Activated naive CD8-positive, alpha-beta T cell treated with anti-CD3 and anti-CD28 coated beads, Interleukin-2, amount 10 ng/mL, durations not matched to agents 7 days and 5 days (primary cell): ENCODE results near the gene CEP126. TPM values are rescaled to one million over a fixed set of nuclear protein-coding genes. Genes with fewer than 3 reads are reported as not detected.
"Not testable (repeated sequence)": the region's sequence is repeated elsewhere in the genome, so short reads cannot be mapped to it uniquely, and the experiment has no call there.

Experiments
- ATAC-seq: fragments of 150-1000 bp; cut with Tn5 transposase; one replicate; pipeline ENCODE4 v1.10.0; 2021; ENCODE audit warnings: low read depth, moderate library complexity
- POLR2A ChIA-PET: fragments of 350-600 bp; sonication (Branson Sonifier 250); formaldehyde crosslinking; loops from one replicate; lab custom pipeline; 2021; ENCODE audit warnings: antibody characterized with exemption; lab: Charles Lee
- DNase-seq: peaks from one replicate; pipeline ENCODE4 v3.0.0; 2021
- H3K27ac Mint-ChIP-seq: one replicate; pipeline ENCODE4 v1.8.0; 2022; ENCODE audit warnings: mild to moderate bottlenecking, mixed read lengths
- H3K27me3 Mint-ChIP-seq: one replicate; pipeline ENCODE4 v1.8.0; 2022; ENCODE audit warnings: mild to moderate bottlenecking, moderate library complexity, mixed read lengths
- H3K36me3 Mint-ChIP-seq: one replicate; pipeline ENCODE4 v1.8.0; 2021; ENCODE audit warnings: mild to moderate bottlenecking, mixed read lengths
- H3K4me1 Mint-ChIP-seq: one replicate; pipeline ENCODE4 v1.8.0; 2021; ENCODE audit warnings: mixed read lengths
- H3K4me3 Mint-ChIP-seq: one replicate; pipeline ENCODE4 v1.8.0; 2022; ENCODE audit warnings: mild to moderate bottlenecking, moderate library complexity, mixed read lengths
- H3K9me3 Mint-ChIP-seq: one replicate; pipeline ENCODE4 v1.8.0; 2021; ENCODE audit warnings: mixed read lengths
- total RNA-seq, 2 experiments: library from RNA; stranded (reverse); gene quantifications; one replicate each; pipeline ENCODE4 v1.2.3, GENCODE V29; 2021

CEP126 gene
- total RNA-seq, 2 experiments from 2014 or later, result 1.5 to 2.1 TPM

DNA sequence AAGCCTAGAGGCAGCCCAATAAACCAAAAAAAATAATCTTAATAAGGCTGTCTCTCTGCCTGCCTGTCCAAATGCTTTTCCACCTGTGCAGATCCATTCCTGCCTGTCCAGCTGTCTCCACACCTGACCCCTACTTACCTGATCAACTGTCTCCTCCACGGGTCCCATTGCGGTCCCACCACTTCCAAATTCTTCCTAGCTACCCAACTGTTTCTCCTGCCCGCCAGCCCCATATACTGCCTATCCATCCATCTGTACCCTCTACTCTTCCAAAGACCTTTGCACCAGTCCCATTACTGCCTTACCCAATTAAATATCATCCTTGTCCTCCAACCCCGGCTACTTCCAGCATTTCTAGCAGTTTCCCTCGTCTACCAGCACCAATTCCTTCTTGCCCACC lies 40.9 kb downstream of the CEP126 start:
- H3K27me3 Mint-ChIP-seq, result no peaks in the 10 kb centered on the region

DNA sequence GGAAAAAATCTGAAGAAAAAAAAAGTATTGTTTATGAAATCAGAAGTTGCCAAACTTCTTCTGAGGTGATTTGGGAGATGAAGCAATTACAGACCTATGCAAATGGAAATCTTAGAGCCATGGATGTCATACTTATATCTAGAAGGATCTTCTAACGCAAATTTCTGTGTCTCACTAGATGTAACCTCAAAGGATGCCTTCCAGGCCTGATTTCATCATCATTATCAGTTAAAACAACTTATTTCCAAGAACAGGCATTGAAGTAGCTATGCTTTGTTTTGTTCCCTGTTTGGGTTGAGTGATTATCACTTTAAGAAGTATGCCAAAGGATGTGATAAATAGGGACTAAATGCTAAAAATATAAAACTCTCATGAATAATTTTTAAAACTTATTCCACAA lies 45.4 kb downstream of the CEP126 start:
- no peak for ATAC-seq
- Mint-ChIP-seq H3K9me3 (no peaks in the 10 kb centered on the region), H3K27ac (no peak overlapping the region), H3K27me3 (no peaks in the 10 kb centered on the region), H3K4me3 (no peak overlapping the region), H3K4me1 (no peaks in the 10 kb centered on the region), H3K36me3 (no peaks in the 10 kb centered on the region)
- no peak for DNase-seq
- POLR2A ChIA-PET, result no interaction called here

More for the DNA sequence above, 40.9 kb downstream of the CEP126 start:
- POLR2A ChIA-PET, result no interaction called here
- Mint-ChIP-seq H3K4me1 (no peaks in the 10 kb centered on the region), H3K9me3 (no peaks in the 10 kb centered on the region), H3K27ac (no peak overlapping the region), H3K4me3 (no peak overlapping the region), H3K36me3 (no peaks in the 10 kb centered on the region)
- DNase-seq (no peak), ATAC-seq (no peak)

DNA sequence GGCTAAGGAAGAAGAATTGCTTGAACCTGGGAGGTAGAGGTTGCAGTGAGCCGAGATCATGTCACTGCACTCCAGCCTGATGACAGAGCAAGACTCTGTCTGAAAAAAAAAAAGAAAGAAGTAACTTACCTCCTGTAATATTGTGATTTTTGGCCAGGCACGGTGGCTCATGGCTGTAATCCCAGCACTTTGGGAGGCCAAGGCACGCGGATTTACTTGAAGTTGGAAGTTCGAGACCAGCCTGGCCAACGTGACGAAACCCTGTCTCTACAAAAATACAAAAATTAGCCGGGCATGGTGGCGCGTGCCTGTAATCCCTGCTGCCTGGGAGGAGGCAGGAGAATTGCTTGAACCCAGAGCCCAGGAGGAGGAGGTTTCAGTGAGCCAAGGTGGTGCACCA lies 49.4 kb downstream of the CEP126 start:
- H3K4me1 Mint-ChIP-seq, H3K4me3 Mint-ChIP-seq, H3K9me3 Mint-ChIP-seq, H3K27me3 Mint-ChIP-seq, H3K36me3 Mint-ChIP-seq, H3K27ac Mint-ChIP-seq, ATAC-seq, DNase-seq, POLR2A ChIA-PET: not testable (repeated sequence)

DNA sequence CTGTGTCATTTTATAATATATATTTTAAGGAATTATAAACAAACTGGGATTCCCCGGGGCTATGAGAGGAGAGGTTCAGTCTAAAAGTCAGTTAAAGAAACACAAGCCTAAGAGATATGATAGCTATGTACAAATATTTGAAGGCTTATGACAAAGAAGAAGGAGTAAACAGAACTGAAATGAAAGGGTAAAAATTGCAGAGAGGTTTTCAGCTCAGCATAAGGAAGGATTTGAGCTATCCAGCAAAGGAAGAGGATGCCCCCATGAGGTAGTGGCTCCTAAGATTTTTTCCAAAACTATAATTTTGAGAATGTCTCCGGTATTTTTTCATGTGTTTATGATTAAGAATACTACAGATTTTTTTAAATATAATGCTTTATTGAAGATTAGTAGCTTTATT lies 59.4 kb downstream of the CEP126 start:
- ATAC-seq (no peak), DNase-seq (no peak)
- Mint-ChIP-seq H3K27ac (no peak overlapping the region), H3K36me3 (no peaks in the 10 kb centered on the region), H3K4me1 (no peaks in the 10 kb centered on the region), H3K4me3 (no peak overlapping the region), H3K27me3 (no peaks in the 10 kb centered on the region), H3K9me3 (no peaks in the 10 kb centered on the region)
- POLR2A ChIA-PET, result no interaction called here

DNA sequence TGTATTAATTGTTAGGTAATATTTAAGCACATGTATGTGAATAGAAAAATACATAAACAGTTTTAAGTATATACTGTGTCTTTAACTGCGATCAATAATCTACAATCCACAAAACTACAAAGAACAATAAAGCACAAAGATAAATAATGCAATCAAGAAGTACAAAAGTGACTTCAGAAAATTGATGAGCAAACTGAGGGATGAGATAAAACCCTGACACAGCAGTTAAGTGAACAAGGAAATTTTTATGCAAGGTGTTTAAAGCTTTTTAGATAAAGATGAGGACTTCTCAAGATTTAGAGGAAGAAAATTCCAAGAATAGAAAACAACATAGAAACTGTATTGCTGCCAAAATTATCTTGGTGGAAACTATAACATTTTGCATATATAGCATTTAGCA lies 60.0 kb downstream of the CEP126 start:
- no peak overlapping the region for H3K4me3 Mint-ChIP-seq
- DNase-seq, result no peak
- no peak for ATAC-seq
- no peak overlapping the region for H3K27ac Mint-ChIP-seq
- no peaks in the 10 kb centered on the region for H3K36me3 Mint-ChIP-seq
- H3K9me3 Mint-ChIP-seq, result no peaks in the 10 kb centered on the region
- no peaks in the 10 kb centered on the region for H3K4me1 Mint-ChIP-seq
- POLR2A ChIA-PET, result no interaction called here
- H3K27me3 Mint-ChIP-seq, result no peaks in the 10 kb centered on the region

DNA sequence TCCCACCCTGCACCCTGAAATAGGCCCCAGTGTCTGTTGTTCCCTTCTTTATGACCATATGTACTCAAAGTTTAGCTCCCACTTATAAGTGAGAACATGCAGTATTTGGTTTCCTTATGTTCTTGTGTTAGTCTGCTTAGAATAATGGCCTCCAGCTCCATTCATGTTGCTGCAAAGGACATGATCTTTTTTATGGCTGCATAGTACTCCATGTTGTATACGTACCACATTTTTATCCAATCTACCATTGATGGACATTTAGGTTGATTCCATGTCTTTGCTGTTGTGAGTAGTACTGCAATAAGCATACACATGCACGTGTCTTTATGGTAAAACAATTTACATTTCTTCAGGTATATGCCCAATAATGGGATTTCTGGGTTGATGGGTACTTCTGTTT lies 60.9 kb downstream of the CEP126 start:
- POLR2A ChIA-PET, result no interaction called here
- DNase-seq (no peak), ATAC-seq (no peak)
- Mint-ChIP-seq H3K36me3 (no peaks in the 10 kb centered on the region), H3K4me3 (no peak overlapping the region), H3K9me3 (no peaks in the 10 kb centered on the region), H3K4me1 (no peaks in the 10 kb centered on the region), H3K27me3 (no peaks in the 10 kb centered on the region), H3K27ac (no peak overlapping the region)

DNA sequence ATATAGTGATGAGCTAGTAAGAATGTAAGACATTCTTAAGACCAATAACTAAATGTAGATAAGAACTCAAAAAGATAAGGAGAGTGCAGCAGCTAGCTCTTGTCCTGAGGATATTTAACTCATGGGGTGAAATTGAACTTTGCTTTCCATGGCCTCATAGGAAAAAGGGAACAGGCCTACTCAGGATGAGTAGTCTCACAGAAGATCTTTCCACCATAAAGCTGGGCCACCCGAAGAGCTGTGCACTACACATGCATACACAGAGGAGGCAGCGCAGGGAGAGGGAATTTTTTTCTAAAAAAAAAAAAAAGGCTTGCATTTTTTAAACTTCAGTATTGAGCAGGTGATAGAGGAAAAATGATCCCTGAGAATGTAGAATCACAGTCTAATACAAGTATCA lies 72.6 kb downstream of the CEP126 start:
- Mint-ChIP-seq H3K4me3 (no peak overlapping the region), H3K4me1 (no peaks in the 10 kb centered on the region), H3K9me3 (no peaks in the 10 kb centered on the region), H3K27ac (no peak overlapping the region), H3K36me3 (no peaks in the 10 kb centered on the region), H3K27me3 (no peaks in the 10 kb centered on the region)
- POLR2A ChIA-PET, result no interaction called here
- ATAC-seq (no peak), DNase-seq (no peak)

DNA sequence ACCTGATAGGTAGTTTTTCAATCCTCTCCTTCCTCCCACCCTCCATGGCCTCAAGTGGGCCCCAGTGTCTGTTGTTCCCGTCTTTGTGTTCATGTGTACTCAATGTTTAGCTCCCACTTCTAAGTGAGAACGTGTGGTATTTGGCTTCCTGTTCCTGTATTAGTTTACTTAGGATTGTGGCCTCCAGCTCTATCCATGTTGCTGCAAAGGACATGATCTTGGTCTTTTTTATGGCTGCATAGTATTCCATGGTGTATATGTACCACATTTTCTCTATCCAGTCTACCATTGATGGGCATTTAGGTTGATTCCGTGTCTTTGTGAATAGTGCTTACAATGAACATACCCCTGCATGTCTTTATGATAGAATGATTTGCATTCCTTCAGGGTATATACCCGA lies 78.4 kb downstream of the CEP126 start:
- no peaks in the 10 kb centered on the region for H3K4me1 Mint-ChIP-seq
- ATAC-seq, result no peak
- no peaks in the 10 kb centered on the region for H3K9me3 Mint-ChIP-seq
- H3K36me3 Mint-ChIP-seq, result no peaks in the 10 kb centered on the region
- H3K27me3 Mint-ChIP-seq, result no peaks in the 10 kb centered on the region
- POLR2A ChIA-PET, result no interaction called here
- DNase-seq, result no peak
- no peak overlapping the region for H3K27ac Mint-ChIP-seq
- H3K4me3 Mint-ChIP-seq, result no peak overlapping the region

DNA sequence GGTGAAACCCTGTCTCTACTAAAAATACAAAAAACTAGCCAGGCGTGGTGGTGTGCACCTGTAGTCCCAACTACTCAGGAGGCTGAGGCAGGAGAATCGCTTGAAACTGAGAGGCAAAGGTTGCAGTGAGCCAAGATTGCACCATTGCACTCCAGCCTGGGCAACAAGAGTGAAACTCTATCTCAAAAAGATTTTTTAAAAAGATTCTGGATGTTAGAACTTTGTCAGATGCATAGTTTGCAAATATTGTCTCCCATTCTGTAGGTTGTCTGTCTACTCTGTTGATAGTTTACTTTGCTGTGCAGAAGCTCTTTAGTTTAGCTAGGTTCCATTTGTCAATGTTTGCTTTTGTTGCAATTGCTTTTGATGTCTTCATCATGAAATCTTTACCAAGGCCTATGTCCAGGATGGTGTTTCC lies 79.3 kb downstream of the CEP126 start:
- H3K9me3 Mint-ChIP-seq, H3K27me3 Mint-ChIP-seq, DNase-seq, H3K36me3 Mint-ChIP-seq, H3K4me1 Mint-ChIP-seq, ATAC-seq, H3K4me3 Mint-ChIP-seq, H3K27ac Mint-ChIP-seq, POLR2A ChIA-PET: not testable (repeated sequence)

DNA sequence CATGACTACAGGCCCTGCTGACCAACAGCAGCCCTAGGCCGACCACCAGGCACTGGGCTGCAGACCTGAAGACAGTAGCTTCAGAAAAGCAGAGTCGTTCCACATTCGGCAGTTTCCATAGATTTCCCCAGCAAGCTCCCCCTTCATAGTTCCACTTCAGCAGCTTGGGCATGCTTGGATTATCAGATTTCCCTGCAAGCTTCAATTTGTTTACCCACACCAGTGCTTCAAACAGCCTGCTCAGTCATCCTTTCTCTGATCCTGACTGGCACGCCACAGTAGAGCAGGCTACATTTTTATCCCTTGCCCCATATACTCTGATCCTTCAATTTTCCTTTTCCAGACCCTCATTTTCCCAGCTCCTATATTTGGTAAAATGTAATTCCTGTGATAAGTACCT lies 81.3 kb downstream of the CEP126 start:
- POLR2A ChIA-PET, result no interaction called here

DNA sequence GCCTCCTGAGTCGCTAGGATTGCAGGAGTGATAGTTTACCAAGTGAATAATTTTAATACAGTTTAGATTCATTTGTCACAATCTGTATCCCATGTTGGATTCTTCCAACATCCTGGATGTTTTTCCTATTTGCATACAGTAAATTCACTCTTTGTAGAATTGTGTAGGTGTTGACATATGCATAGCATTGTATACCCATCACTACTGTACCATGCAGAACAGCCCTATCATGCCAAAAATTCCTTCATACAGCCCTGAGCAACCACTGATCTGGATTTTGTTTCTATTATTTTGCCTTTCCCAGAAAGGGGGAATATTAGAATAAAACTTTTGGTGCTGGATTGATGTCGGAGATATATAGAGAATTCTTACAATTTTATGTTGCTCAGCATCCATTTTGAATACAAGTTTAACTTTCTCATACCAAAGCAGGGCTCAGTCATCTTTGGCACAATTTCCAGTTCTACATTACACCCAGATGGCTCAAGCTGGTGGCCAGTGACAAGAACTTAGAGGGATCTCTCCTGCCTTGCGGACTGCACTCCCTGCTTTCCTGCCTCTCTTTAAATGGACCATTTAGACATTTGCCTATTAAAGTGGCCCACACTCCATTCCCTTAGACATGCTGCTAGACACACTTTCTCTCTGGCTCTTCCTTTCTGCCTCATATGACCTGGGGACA lies 87.0 kb downstream of the CEP126 start:
- no peaks in the 10 kb centered on the region for H3K4me1 Mint-ChIP-seq
- H3K27me3 Mint-ChIP-seq, result no peaks in the 10 kb centered on the region
- H3K27ac Mint-ChIP-seq, result no peak overlapping the region
- H3K4me3 Mint-ChIP-seq, result no peak overlapping the region
- POLR2A ChIA-PET, result no interaction called here
- no peaks in the 10 kb centered on the region for H3K9me3 Mint-ChIP-seq
- no peak for ATAC-seq
- DNase-seq, result no peak
- no peaks in the 10 kb centered on the region for H3K36me3 Mint-ChIP-seq

More for the DNA sequence above, 81.3 kb downstream of the CEP126 start:
- Mint-ChIP-seq H3K4me3 (no peak overlapping the region), H3K27me3 (no peaks in the 10 kb centered on the region), H3K36me3 (no peaks in the 10 kb centered on the region), H3K9me3 (no peaks in the 10 kb centered on the region), H3K27ac (no peak overlapping the region), H3K4me1 (no peaks in the 10 kb centered on the region)
- ATAC-seq, result no peak
- no peak for DNase-seq

DNA sequence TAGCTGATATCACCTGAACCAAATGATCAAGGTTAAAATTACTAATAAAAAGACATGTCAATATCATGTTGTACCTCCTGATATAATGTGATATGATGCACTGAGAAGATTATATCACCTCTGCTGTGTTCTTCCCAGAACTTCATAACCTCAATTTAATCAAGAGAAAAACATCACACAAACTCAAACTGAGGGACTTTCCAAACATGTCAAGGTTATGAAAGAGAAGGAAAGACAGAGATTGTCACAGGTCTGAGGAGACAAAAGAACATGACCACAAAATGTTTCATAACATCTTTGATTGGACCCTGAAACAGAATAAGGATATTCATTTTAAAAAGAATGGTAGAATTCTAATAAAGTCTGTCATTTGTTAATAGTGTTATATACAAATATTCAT lies 89.4 kb downstream of the CEP126 start:
- no peaks in the 10 kb centered on the region for H3K36me3 Mint-ChIP-seq
- no peaks in the 10 kb centered on the region for H3K27me3 Mint-ChIP-seq
- POLR2A ChIA-PET, result no interaction called here
- H3K9me3 Mint-ChIP-seq, result no peaks in the 10 kb centered on the region
- ATAC-seq (no peak), DNase-seq (no peak)
- H3K4me3 Mint-ChIP-seq, result no peak overlapping the region
- H3K4me1 Mint-ChIP-seq, result no peaks in the 10 kb centered on the region
- H3K27ac Mint-ChIP-seq, result no peak overlapping the region

DNA sequence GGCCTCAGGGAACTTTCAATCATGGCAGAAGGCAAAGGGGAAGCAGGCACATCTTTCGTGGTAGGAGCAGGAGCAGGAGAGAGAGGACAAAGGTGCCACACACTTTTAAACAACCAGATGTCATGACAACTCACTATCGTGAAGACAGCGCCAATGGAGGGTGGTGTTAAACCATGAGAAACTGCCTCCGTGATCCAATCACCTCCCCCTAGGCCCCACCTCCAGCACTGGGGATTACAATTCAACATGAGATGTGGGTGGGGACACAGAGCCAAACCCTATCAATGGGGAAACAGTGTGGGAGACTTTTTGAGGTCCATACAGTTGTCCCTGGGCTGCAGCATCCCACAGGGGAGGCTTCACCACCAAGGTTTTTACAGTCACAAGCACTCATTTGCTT lies 90.5 kb downstream of the CEP126 start:
- no peaks in the 10 kb centered on the region for H3K9me3 Mint-ChIP-seq
- peaks cover 7% of the 10 kb centered on the region for H3K27me3 Mint-ChIP-seq
- H3K27ac Mint-ChIP-seq, result no peak overlapping the region
- no peak for ATAC-seq
- H3K36me3 Mint-ChIP-seq, result no peaks in the 10 kb centered on the region
- H3K4me1 Mint-ChIP-seq, result no peaks in the 10 kb centered on the region
- no peak overlapping the region for H3K4me3 Mint-ChIP-seq
- no peak for DNase-seq
- POLR2A ChIA-PET, result no interaction called here

DNA sequence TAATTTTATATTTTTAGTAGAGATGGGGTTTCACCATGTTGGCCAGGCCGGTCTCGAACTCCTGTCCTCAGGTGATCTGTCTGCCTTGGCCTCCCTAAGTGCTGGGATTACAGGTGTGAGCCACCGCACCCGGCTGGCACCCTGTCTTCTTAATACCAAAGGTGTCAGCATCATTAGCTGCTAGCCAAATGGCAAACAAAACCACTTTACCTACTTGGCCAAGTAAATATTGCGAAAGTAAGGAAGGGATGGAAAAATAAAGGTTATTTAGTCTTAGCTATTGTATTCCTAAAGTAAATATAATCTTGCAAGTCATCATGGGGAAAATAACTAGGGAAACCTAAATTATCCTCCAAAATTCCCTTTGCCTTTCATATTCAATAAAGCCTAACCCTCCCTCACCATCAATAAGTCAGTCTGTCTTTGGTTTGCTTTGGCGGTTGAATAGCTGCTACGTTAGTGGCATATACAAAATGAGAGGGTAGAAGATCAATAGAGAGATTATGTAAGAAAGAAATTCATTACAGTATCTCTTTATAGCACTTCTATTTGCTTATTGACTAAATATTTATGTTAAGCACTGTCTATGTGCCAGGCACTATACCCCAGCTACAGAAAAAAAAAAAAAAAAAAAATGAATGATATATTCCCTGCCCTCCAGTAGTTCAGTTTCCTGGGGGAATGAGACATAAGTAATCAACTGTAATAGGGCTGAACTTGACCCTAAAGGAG lies 92.2 kb downstream of the CEP126 start:
- H3K36me3 Mint-ChIP-seq, result no peaks in the 10 kb centered on the region
- H3K27me3 Mint-ChIP-seq, result peaks cover 15% of the 10 kb centered on the region
- no peak overlapping the region for H3K4me3 Mint-ChIP-seq
- DNase-seq (no peak), ATAC-seq (no peak)
- no peak overlapping the region for H3K27ac Mint-ChIP-seq
- no peaks in the 10 kb centered on the region for H3K4me1 Mint-ChIP-seq
- H3K9me3 Mint-ChIP-seq, result no peaks in the 10 kb centered on the region
- POLR2A ChIA-PET, result interaction anchor here (0.6 kb wide), 1 partner anchor 660 kb away, joined by 5 read pairs; no protein-coding TSS in a partner anchor
